ENCODE results near the gene WNT5A.

The WNT5A gene

GRCh38 chr3:55452886-55453285, 34.2 kb downstream of the WNT5A start:
- DNase-seq (ENCODE audit: low read depth, low spot score), result no peak

GRCh38 chr3:55449527-55449926, 37.6 kb downstream of the WNT5A start:
- no peak for DNase-seq (ENCODE audit: low read depth, low spot score)

- no peak for DNase-seq (ENCODE audit: low read depth, low spot score)
These were observed 40.3 kb downstream of the WNT5A start for GRCh38 chr3:55446850-55447249.

- DNase-seq (ENCODE audit: low read depth, low spot score), result no peak
These were observed 41.6 kb downstream of the WNT5A start for GRCh38 chr3:55445551-55445950.

GRCh38 chr3:55443346-55443745, 43.8 kb downstream of the WNT5A start:
- no peak for DNase-seq (ENCODE audit: low read depth, low spot score)

GRCh38 chr3:55442861-55443260, 44.2 kb downstream of the WNT5A start:
- no peak for DNase-seq (ENCODE audit: low read depth, low spot score)

GRCh38 chr3:55441499-55441898, 45.6 kb downstream of the WNT5A start:
- no peak for DNase-seq (ENCODE audit: low read depth, low spot score)

- no peak for DNase-seq (ENCODE audit: low read depth, low spot score)
These were observed 46.9 kb downstream of the WNT5A start for GRCh38 chr3:55440104-55440708.

- no peak for DNase-seq (ENCODE audit: low read depth, low spot score)
These were observed 47.4 kb downstream of the WNT5A start for GRCh38 chr3:55439657-55440056.

GRCh38 chr3:55436644-55437043, 50.5 kb downstream of the WNT5A start:
- no peak for DNase-seq (ENCODE audit: low read depth, low spot score)

- no peak for DNase-seq (ENCODE audit: low read depth, low spot score)
These were observed 51.6 kb downstream of the WNT5A start for GRCh38 chr3:55435491-55435890.

GRCh38 chr3:55434789-55435188, 52.3 kb downstream of the WNT5A start:
- no peak for DNase-seq (ENCODE audit: low read depth, low spot score)

- no peak for DNase-seq (ENCODE audit: low read depth, low spot score)
These were observed 56.1 kb downstream of the WNT5A start for GRCh38 chr3:55431041-55431440.

GRCh38 chr3:55427739-55428138, 59.4 kb downstream of the WNT5A start:
- DNase-seq (ENCODE audit: low read depth, low spot score), result no peak

GRCh38 chr3:55426486-55426885, 60.6 kb downstream of the WNT5A start:
- DNase-seq (ENCODE audit: low read depth, low spot score), result no peak

- no peak for DNase-seq (ENCODE audit: low read depth, low spot score)
These were observed 63.3 kb downstream of the WNT5A start for GRCh38 chr3:55423782-55424181.

GRCh38 chr3:55417211-55417610, 69.9 kb downstream of the WNT5A start:
- no peak for DNase-seq (ENCODE audit: low read depth, low spot score)

- peak; percentile 15 for DNase-seq (ENCODE audit: low read depth, low spot score)
These were observed 70.7 kb downstream of the WNT5A start for GRCh38 chr3:55416331-55416821.
